IMR-90 (cell line): Measurements from ENCODE around the gene FAM118A. TPM values are rescaled to one million over a fixed set of nuclear protein-coding genes. Genes with fewer than 3 reads are reported as not detected.

ENCODE experiments used
- ATAC-seq: fragments of 200-7000 bp; cut with Tn5 transposase; 2 replicates; pipeline ENCODE4 v1.9.1; 2020; ENCODE audit warnings: low read depth, mild to moderate bottlenecking, moderate library complexity
- BruUV-seq: library from RNA; stranded (reverse); fragments of 400-500 nt; replicated peaks from 2 replicates; lab custom pipeline; 2021; lab: Mats Ljungman, UMichigan
- CTCF ChIA-PET: fragments of 300-600 bp; formaldehyde crosslinking; extraction: SDS; loops from one replicate; lab custom pipeline; 2021; ENCODE audit warnings: antibody characterized with exemption; lab: Yijun Ruan, JAX
- POLR2A ChIA-PET: fragments of 300-600 bp; sonication (Branson Sonifier 250); formaldehyde crosslinking; loops from one replicate; lab custom pipeline; 2022; ENCODE audit warnings: antibody characterized with exemption; ENCODE audit not compliant: unreplicated experiment; lab: Charles Lee
- DNase-seq: peaks from one replicate; pipeline ENCODE4 v3.0.0; 2013
- H2AFZ ChIP-seq: replicated peaks from 2 replicates; pipeline ENCODE3; 2013; ENCODE audit warnings: low read length, mild to moderate bottlenecking; ENCODE audit not compliant: poor library complexity
- H2AK5ac ChIP-seq: 2 replicates; pipeline ENCODE4 v1.6.1; 2013; ENCODE audit warnings: low read depth, low read length, inconsistent platforms
- H2AK9ac ChIP-seq: replicated peaks from 2 replicates; pipeline ENCODE3; 2013; ENCODE audit warnings: mild to moderate bottlenecking, low read depth, low read length, moderate library complexity; ENCODE audit not compliant: poor library complexity
- H2BK120ac ChIP-seq: 2 replicates; pipeline ENCODE4 v1.6.1; 2013; ENCODE audit warnings: low read depth, low read length, inconsistent platforms
- H2BK15ac ChIP-seq: 3 replicates; pipeline ENCODE4 v1.6.1; 2013; ENCODE audit warnings: low read depth, low read length, inconsistent platforms
- H2BK20ac ChIP-seq: 2 replicates; pipeline ENCODE4 v1.6.1; 2013; ENCODE audit warnings: low read depth, mild to moderate bottlenecking, inconsistent platforms, low read length, moderate library complexity
- H2BK5ac ChIP-seq: 2 replicates; pipeline ENCODE4 v1.6.1; 2013; ENCODE audit warnings: mild to moderate bottlenecking, low read depth, low read length, inconsistent platforms; ENCODE audit not compliant: poor library complexity, severe bottlenecking
- H3K14ac ChIP-seq: replicated peaks from 2 replicates; pipeline ENCODE4 v1.6.1; 2013; ENCODE audit warnings: low read depth, low read length, inconsistent platforms
- H3K18ac ChIP-seq: 2 replicates; pipeline ENCODE4 v1.6.1; 2013; ENCODE audit warnings: low read depth, low read length, control low read depth
- H3K23ac ChIP-seq: 2 replicates; pipeline ENCODE4 v1.6.1; 2013; ENCODE audit warnings: low read depth, low read length, inconsistent platforms
- H3K27ac ChIP-seq: 2 replicates; pipeline ENCODE4 v1.5.1; 2013; ENCODE audit warnings: mild to moderate bottlenecking, control low read depth, low read length; ENCODE audit not compliant: insufficient read depth
- H3K27me3 ChIP-seq: 2 replicates; pipeline ENCODE4 v1.6.1; 2013; ENCODE audit warnings: low read length; ENCODE audit not compliant: control insufficient read depth, insufficient read depth
- H3K36me3 ChIP-seq: 2 replicates; pipeline ENCODE4 v1.6.1; 2013; ENCODE audit warnings: low read length, mixed read lengths; ENCODE audit not compliant: control insufficient read depth, insufficient read depth
- H3K4ac ChIP-seq: 2 replicates; pipeline ENCODE4 v1.6.1; 2013; ENCODE audit warnings: low read depth, low read length, inconsistent platforms
- H3K4me1 ChIP-seq: 2 replicates; pipeline ENCODE4 v1.6.1; 2013; ENCODE audit warnings: low read length, mixed read lengths; ENCODE audit not compliant: control insufficient read depth, insufficient read depth
- H3K4me2 ChIP-seq: 2 replicates; pipeline ENCODE4 v1.6.1; 2013; ENCODE audit warnings: low read depth, mild to moderate bottlenecking, control low read depth, low read length, moderate library complexity
- H3K4me3 ChIP-seq: 2 replicates; pipeline ENCODE4 v1.5.1; 2013; ENCODE audit warnings: low read depth, mild to moderate bottlenecking, control low read depth, low read length, moderate library complexity; ENCODE audit not compliant: insufficient read depth
- H3K56ac ChIP-seq: 2 replicates; pipeline ENCODE4 v1.6.1; 2013; ENCODE audit warnings: low read length, inconsistent platforms; ENCODE audit not compliant: insufficient read depth; ENCODE audit errors: extremely low read depth
- H3K79me1 ChIP-seq, 2 experiments: 2 replicates each; pipeline ENCODE4 v1.6.1; 2013; ENCODE audit warnings: low read length in 2 of 2, inconsistent platforms in 1 of 2, low read depth in 1 of 2
- H3K9ac ChIP-seq: 2 replicates; pipeline ENCODE4 v1.6.1; 2013; ENCODE audit warnings: low read depth, low read length, control low read depth
- H3K9me1 ChIP-seq: 2 replicates; pipeline ENCODE4 v1.6.1; 2013; ENCODE audit warnings: low read length, inconsistent platforms; ENCODE audit not compliant: insufficient read depth
- H3K9me3 ChIP-seq: 2 replicates; pipeline ENCODE4 v1.6.1; 2013; ENCODE audit warnings: low read length; ENCODE audit not compliant: control insufficient read depth, insufficient read depth
- H4K20me1 ChIP-seq: 2 replicates; pipeline ENCODE4 v1.6.1; 2013; ENCODE audit warnings: low read length, inconsistent platforms; ENCODE audit not compliant: insufficient read depth
- H4K5ac ChIP-seq: 2 replicates; pipeline ENCODE4 v1.6.1; 2013; ENCODE audit warnings: mild to moderate bottlenecking, low read depth, low read length, control low read depth
- H4K8ac ChIP-seq, 2 experiments: 2 replicates each; pipeline ENCODE4 v1.6.1; 2013; ENCODE audit warnings: low read depth in 2 of 2, low read length in 2 of 2, control low read depth in 1 of 2, inconsistent platforms in 1 of 2
- H4K91ac ChIP-seq: 2 replicates; pipeline ENCODE4 v1.6.1; 2013; ENCODE audit warnings: low read depth, low read length, inconsistent platforms; ENCODE audit not compliant: insufficient read depth
- CEBPB ChIP-seq: IDR thresholded peaks from 2 replicates; pipeline ENCODE4 v1.6.1; 2012; ENCODE audit warnings: low read depth, low read length, improper control_type of control experiment
- FOS ChIP-seq: fragments of 150-350 bp; IDR thresholded peaks from 2 replicates; pipeline ENCODE4 v1.6.1; 2016; ENCODE audit warnings: low read depth, low read length
- MAFK ChIP-seq: IDR thresholded peaks from 2 replicates; pipeline ENCODE4 v1.6.1; 2012; ENCODE audit warnings: low read depth, low read length, improper control_type of control experiment
- POLR2A ChIP-seq: IDR thresholded peaks from 2 replicates; pipeline ENCODE4 v1.6.1; 2012; ENCODE audit warnings: mild to moderate bottlenecking, low read depth, low read length
- RFX5 ChIP-seq: IDR thresholded peaks from 2 replicates; pipeline ENCODE4 v1.8.0; 2012; ENCODE audit warnings: low read depth, mild to moderate bottlenecking, low read length, moderate library complexity
- WGBS, 2 experiments: methylation state at CpG; one replicate each; pipeline versions ENCODE4 v1.1.5 to v1.1.7; 2013; ENCODE audit warnings: missing lambda C conversion rate in 2 of 2; ENCODE audit not compliant: insufficient read length in 1 of 2; ENCODE audit errors: extremely low coverage in 2 of 2; 5-methylcytosine and 5-hydroxymethylcytosine counted together
- dilution Hi-C: fragments of 300-500 bp; cut with HindIII; formaldehyde crosslinking; loops from one replicate; pipeline ENCODE4 v1.14.3; 2018; ENCODE audit warnings: low sequenced_read_pairs; ENCODE audit not compliant: unreplicated experiment
- in situ Hi-C: fragments of 300-500 bp; cut with MboI; formaldehyde crosslinking; loops from 3 replicates; pipeline ENCODE4 v1.14.3; 2019; ENCODE audit warnings: low sequenced_read_pairs, inconsistent platforms, mixed read lengths
- intact Hi-C: fragments of 100-400 bp; cut with micrococcal nuclease; formaldehyde crosslinking; loops from 2 replicates; pipeline ENCODE4 v1.10.0; 2022
- polyA plus RNA-seq, 3 experiments: library from polyadenylated mRNA; depleted of rRNA; stranded (reverse); fragments of >200 nt; gene quantifications; 2 replicates each; pipeline ENCODE4 v1.2.3, GENCODE V29; 2012; ENCODE audit warnings: low replicate concordance in 1 of 3
- total RNA-seq: library from RNA; depleted of rRNA; stranded (reverse); fragments of >200 nt; gene quantifications from 2 replicates; pipeline ENCODE4 v1.2.3, GENCODE V29; 2012

The FAM118A gene
- total and polyA plus RNA-seq, 2 of the 4 experiments (the other 2 are of a cell fraction), result 20.6 to 95.6 TPM

- dilution Hi-C loops (no loop called here), in situ Hi-C loops (no loop called here), intact Hi-C loops (loop anchor here (1.0 kb wide), 1 partner anchor 235 kb away; no protein-coding TSS in a partner anchor)
- Histone ChIP-seq H3K9me1 (peaks cover 20% of the 10 kb centered on the region), H2AFZ (peak overlapping the region; percentile 15), H2BK120ac (peak overlapping the region; percentile 60; the same call in 1 of the 2 replicates), H4K5ac (peak overlapping the region; percentile 63), H3K27me3 (no peaks in the 10 kb centered on the region), H3K4me2 (peak overlapping the region; percentile 89), H2BK20ac (peak overlapping the region; percentile 35; the same call in 1 of the 2 replicates), H4K8ac (peak overlapping the region; percentile 75 to 77), H3K4me3 (peak overlapping the region; percentile 10; the same call in 1 of the 2 replicates), H3K23ac (peak overlapping the region; percentile 53; the same call in 1 of the 2 replicates), H3K4me1 (peaks cover 22% of the 10 kb centered on the region), H3K36me3 (peaks cover 8% of the 10 kb centered on the region), H3K56ac (peak overlapping the region; percentile 48; the same call in 1 of the 2 replicates), H2BK15ac (peak overlapping the region; percentile 43; the same call in 1 of the 3 replicates), H2AK5ac (peak overlapping the region; percentile 54; the same call in 1 of the 2 replicates), H2AK9ac (no peak overlapping the region), H3K18ac (peak overlapping the region; percentile 77), H3K14ac (0 out of 2 replicates have a peak overlapping the region, but pooled peaks have one; percentile 10), H3K9me3 (no peaks in the 10 kb centered on the region), H3K4ac (peak overlapping the region; percentile 88; the same call in 1 of the 2 replicates), H2BK5ac (peak overlapping the region; percentile 84), H3K27ac (peak overlapping the region; percentile 75), H3K9ac (peak overlapping the region; percentile 24; the same call in 1 of the 2 replicates), H4K91ac (peak overlapping the region; percentile 33; the same call in 1 of the 2 replicates), H4K20me1 (peaks cover 24% of the 10 kb centered on the region; the same call in 1 of the 2 replicates), H3K79me1 (peaks cover 29 to 77% of the 10 kb centered on the region in 2 experiments)
- ChIA-PET POLR2A (interaction anchor here (1.0 kb wide), 1 partner anchor 10 kb away, joined by 3 read pairs; no protein-coding TSS in a partner anchor), CTCF (interaction anchor here (0.6 to 1.4 kb wide), 2 partner anchors 18 to 322 kb away, joined by 3 read pairs; no protein-coding TSS in a partner anchor)
- ATAC-seq, result peak; percentile 79
- BruUV-seq, result no TSS peak
- no peak for TF ChIP-seq FOS
- no peak for TF ChIP-seq MAFK
- TF ChIP-seq POLR2A, result 0 out of 2 replicates have a peak, but pooled peaks have one; percentile 10
- TF ChIP-seq RFX5, result peak; percentile 81; the same call in 1 of the 2 replicates
- TF ChIP-seq CEBPB, result peak; percentile 59; the same call in 1 of the 2 replicates
- WGBS, 2 experiments, result 1% methylated on average over 8 of the region's 8 CpGs; no CpG with 5 or more reads in 1 of the 2 experiments
- DNase-seq, result peak; percentile 97
Measured at GRCh38 chr22:45318168-45318557, 8.4 kb downstream of the FAM118A start.
